HG03025 (cell line): ENCODE measurements around the gene SEC14L5.
"Not testable (repeated sequence)": the region's sequence is repeated elsewhere in the genome, so short reads cannot be mapped to it uniquely, and the experiment has no call there.

Experiments
- ATAC-seq: cut with Tn5 transposase; IDR thresholded peaks from one replicate; pipeline ENCODE4 v1.9.1; 2021; ENCODE audit warnings: mild to moderate bottlenecking, moderate library complexity; ENCODE audit not compliant: unreplicated experiment, low FRiP score

SEC14L5 gene

GRCh38 chr16:5032748-5033167, 74.6 kb downstream of the SEC14L5 start:
- no peak for ATAC-seq

DNA sequence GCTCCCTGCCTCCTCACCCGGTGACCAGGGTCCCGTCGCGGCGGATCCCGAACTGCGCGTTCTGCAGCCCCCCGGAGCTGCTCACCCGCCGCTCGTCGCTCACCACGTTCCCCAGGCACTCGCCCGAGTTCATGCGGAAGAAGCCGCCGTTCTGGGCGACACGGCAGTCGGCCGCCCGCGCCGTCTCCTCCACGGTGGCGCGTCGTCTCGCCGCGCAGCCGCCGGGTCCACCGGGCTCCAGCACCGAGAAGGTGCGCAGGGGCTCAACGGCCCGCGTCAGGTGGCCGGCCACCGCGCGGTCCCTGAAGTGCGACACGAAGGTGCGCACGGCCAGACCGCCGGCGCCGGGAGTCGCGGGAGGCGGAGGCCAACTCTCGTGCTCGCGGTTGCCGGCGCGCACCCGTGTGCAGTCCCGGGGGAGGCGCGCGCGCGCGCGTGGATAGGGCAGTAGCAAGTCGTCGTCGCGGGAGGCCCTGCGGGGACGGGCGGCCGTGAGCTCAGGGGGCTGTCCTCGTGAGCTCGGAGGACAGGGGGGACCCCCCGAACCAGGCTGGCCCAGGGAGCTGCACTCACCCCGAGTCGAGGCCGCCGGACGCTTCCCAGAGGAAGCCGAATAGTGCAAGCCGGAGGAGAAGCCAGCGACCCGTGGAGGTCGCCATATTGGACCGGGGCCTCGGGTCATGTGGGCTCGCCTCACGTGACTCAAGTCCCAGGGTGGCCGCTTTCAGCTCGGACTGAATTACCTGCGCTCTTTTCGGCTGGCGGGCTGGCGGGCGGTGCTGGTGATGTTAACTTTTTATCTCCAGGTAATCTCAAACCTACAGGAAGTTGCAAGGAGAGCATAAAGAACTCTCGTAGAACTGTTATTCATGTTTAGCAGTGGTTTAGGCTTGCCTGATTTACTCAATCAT, 75.4 kb downstream of the SEC14L5 start, which contains the start of gene NAGPA:
Gene NAGPA, minus strand, starts transcription at position 680 of the 911 bp plus-strand sequence. Its CDS starts 21 bp downstream, at position 659.
- peak; percentile 70 for ATAC-seq

DNA sequence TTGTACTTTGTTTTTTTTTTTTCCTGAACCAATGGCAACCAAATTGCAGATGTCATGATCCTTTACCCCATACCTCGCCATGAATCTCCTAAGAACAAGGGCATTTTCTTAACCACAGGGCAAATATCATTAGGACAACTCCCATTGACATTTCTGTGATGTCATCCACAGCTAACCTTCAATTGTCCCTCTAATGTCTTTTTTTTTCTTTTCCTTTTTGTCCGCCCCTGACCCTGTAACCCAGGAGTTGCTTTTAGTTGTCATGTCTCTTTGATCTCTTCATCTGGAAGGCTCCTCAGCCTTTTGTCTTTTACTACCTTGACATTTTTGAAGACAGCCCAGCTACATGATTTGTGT, 76.0 kb downstream of the SEC14L5 start:
- no peak for ATAC-seq

DNA sequence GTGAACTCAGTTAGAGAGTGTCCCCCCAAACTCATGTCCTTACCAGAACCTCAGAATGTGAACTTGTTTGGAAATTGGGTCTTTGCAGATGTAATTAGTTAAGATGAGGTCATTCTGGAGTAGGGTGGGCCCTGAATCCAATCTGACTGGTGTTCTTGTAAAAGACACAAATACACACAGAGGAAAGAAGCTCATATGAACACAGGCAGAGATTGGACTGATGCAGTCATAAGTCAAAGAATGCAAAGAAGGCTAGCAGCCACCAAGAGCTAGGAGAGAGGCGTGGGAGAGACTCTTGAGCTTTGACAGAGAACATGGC, 77.7 kb downstream of the SEC14L5 start:
- ATAC-seq = no peak

DNA sequence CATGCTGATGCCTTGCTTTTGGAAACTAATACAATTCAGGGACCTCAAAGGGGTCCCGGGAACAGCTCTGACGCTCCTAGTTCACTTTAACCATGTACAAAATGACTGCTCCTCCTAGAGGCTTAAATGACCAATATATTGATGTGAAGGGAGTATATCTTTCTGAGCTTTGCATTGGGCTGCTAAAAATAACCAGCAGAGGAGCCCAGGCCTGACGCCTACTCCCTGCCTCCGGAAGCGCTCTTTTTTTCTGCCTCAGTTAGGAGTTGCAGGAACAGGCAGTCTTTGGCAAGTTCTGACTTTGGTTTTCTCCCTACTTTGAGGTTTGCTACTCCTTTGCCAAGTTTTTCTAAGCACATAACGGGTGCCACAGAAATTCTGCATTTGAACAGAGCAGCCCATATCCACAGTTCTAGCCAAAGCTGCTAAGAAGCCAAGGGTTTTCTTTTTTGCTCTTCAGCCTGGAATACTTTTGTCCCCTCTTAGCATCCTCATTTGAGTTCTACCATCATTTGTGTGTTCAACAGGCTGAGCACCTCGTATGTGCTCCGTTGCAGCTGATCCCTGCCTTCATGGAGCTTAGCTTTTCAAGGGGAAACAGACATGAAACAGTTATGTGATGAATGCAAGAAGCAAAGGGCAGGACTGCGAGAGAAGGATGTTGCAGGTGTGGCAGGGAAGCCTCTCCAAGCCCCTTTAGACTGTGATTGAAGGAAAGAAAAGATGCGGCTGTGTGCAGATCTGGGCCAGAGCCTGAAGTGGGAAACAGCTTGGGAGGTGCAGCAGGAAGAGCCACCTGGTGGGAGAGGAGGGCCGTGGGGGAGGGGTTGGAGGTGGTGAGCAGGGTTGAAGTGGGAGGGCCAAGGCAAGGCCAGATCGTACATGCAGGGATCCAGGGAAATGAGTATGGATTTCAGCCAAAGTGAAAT, 78.4 kb downstream of the SEC14L5 start:
- ATAC-seq = no peak

DNA sequence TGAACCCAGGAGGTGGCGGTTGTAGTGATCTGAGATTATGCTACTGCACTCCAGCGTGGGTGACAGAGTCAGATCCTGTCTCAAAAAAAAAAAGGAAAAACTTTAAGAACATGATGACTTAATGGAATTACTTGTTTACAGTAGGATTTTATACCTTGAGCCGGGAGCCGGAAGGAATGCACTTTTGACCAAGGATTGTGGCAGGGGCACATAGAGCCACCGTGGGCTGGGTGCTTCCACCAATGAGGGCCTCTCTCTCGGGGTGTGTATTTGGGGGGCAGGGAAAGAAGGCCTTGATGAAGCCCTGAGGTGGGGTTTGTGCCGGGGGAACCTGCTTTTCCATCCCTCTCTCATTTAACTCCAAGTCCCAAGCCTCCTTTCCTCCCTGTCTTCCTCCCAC, 82.3 kb downstream of the SEC14L5 start:
- ATAC-seq = no peak

- no peak for ATAC-seq
Observed at GRCh38 chr16:5041600-5042133, 83.5 kb downstream of the SEC14L5 start.

DNA sequence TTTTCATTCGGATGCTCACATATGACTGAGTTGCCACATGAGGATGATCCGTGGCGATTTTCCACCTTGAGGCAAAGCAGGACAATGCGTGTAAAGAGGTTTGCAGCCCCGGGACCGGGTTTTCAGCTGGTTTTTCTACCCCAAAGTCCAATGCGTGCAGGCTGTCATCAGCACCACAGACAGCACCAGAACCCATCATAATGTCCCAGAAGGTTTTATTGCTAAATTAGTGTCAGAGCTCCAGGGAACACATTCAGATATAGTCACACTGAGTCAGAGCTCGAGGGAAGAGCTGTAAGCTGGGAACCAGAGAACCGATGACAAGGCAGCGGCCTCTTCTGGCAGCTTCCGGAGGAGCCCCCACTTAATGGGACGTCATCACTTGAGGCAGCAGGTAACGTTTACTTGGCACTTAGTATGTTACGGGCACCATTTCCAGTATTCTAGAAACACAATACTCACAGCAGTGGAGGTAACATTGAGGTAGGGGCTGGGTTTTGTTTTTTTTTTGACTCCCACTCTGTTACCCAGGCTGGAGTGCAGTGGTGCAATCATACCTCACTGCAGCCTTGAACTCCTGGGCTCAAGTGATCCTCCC, 84.5 kb downstream of the SEC14L5 start:
- no peak for ATAC-seq

DNA sequence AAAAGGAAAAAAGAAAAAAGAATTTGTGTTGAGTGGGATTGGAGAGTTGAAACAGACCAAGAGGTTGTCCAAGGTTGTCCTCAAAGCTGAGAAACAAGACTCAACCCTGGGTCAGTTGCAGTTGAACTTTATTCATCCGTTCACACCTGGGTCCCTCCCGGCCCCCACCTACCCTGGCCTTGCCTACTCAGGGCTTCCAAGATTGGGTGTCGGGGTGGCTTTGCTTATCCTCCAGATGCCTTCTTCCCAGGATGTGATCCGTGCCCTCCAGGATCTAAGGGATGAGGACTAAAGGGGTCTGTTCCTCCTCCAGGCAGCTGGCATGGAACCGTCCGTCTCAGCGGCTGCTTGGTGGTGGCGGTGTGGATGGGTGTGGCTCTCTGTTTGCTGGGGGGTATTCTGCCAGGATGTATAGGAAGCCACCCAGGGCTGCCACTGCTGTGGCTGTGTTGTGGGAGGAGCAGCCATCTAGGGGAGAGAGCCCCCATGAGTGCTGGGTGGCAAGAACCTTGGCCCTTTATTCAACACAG, 85.9 kb downstream of the SEC14L5 start:
- ATAC-seq = no peak

- not testable (repeated sequence) for ATAC-seq
Observed at GRCh38 chr16:5044581-5044980, 86.5 kb downstream of the SEC14L5 start.

DNA sequence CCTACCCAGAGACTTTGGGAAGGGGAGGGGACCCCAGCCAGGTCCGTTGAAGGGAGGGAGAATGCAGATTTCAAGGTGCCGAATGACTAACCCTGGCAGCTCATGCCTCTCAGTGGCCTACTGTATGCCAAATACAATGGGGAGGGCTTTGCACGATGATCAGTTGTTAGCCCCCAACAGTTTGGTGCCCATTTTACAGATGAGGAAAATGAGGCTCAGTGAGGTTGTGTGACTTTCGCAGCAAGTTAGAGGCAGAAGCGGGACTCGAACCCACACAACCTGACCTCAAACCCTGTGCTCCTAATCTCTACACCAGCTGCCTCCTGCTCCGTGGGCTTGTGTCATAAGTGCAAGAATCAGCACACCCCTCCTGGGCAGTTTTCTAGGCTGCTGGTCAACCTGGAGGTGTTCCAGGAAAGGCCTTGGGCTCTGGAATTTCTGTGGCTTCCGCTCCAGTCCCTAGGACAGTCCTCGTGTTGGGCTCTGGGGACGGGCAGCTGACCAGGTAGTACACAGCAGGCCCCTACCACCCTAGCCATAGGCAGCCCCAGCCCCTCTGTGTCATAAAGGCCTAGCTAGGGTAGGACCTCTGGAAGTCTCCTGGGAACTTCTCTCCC, 87.5 kb downstream of the SEC14L5 start:
- ATAC-seq = no peak

DNA sequence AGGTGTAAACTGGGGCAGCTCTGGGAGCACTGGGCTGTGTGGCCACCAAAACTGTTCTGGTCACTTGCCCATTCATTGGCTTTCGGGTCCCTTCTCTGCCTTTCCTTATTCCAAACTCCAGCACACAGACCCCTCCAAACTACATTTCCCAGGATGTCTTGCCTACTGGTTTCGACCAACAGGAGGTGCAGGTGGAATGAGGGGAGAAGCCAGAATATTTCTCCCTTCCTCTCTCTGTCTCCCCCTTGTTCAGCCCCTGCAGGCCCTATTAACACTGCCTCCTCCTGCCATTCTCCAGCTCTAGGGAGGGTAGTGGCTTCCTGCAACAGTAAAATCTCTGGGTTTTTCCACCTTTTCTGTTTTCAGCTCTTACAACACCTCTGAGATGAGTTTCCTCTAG, 88.8 kb downstream of the SEC14L5 start:
- ATAC-seq = no peak

GRCh38 chr16:5054876-5055865, 97.0 kb downstream of the SEC14L5 start:
- ATAC-seq = no peak

DNA sequence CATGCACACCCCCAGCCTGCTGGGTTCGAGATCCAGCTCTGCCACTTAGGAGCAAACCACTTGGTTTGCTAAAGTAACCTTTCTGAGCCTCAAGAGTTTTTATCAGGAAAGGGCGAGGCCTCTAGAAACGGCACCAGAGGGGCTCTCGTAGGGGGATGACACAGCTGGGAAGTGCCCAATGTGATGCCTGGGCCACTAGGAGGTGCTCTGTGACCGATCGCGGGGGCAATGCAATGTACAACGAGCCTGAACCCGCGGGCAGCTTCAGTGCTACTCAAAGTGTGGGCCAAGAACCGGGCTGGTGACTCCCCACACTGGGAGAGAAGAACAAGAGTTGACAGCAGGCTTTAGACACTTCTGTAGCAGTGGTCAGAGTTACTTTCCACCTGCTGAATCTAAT, 98.2 kb downstream of the SEC14L5 start:
- ATAC-seq = no peak

DNA sequence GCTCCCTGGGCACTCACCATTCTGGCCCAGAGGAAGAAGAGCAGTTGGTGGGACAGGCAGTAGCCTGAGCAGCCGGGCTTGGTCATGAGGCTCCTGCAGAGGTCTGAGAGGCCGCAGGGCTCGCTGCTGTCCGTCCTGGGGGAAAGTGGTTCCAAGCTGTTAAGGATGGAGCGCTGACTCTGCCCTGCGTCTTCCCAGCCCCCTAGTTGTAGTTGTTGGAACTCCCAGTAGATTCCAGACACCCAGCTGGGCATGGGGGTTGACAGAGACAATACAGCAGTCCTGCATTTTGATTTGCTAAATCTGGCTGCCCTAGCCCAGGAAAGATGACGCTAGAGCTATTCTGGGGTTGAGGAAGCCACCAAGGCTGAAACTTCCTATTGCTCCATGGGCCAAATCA, 100.3 kb downstream of the SEC14L5 start:
- ATAC-seq = no peak

GRCh38 chr16:5059386-5060072, 101.4 kb downstream of the SEC14L5 start:
- no peak for ATAC-seq

- no peak for ATAC-seq
Observed at GRCh38 chr16:5060073-5060641, 102.0 kb downstream of the SEC14L5 start.

DNA sequence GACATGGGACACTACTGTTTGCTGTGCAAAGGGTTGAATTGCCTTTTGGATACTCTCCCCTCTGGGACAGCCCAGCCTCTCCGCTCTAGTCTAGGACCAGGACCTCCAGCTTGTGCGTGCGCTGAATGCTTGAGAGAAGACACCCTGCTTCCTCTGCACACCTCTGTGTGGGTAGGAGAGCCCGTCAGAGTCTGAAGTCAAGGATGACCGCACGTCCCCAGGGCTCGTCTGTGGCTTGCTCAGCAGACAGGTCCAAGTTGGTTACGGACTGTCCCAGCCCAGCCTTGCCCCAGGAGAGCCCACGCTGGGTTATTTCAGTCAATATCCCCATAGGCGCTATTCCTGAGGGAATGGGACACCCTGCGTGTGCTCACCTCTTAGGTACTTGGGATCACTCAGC, 103.9 kb downstream of the SEC14L5 start:
- no peak for ATAC-seq
